HG03460 (cell line): ENCODE data around the gene BCAS1.
"Not testable (repeated sequence)": the region's sequence is repeated elsewhere in the genome, so short reads cannot be mapped to it uniquely, and the experiment has no call there.

ENCODE experiments used
- ATAC-seq: cut with Tn5 transposase; IDR thresholded peaks from one replicate; pipeline ENCODE4 v1.9.1; 2021; ENCODE audit not compliant: unreplicated experiment

The BCAS1 gene

DNA sequence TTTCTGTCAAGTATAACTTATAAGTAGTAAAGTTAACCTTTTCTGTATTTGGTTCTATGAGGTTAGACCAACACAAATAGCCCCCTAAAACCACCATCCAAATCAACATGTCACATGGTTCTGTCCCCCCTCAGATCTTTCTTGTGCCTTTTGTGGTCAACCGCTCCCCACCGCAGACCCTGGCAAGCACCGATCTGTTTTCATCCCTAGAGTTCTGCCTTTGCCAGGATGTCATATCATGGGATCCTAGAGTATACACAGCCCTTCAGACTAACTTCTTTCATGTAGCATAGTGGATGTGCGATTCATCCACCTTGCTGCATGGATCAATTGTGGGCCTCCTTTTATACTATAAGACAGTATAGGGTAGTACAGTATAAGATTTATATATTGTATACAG, 124.3 kb downstream of the BCAS1 start:
- ATAC-seq: no peak

DNA sequence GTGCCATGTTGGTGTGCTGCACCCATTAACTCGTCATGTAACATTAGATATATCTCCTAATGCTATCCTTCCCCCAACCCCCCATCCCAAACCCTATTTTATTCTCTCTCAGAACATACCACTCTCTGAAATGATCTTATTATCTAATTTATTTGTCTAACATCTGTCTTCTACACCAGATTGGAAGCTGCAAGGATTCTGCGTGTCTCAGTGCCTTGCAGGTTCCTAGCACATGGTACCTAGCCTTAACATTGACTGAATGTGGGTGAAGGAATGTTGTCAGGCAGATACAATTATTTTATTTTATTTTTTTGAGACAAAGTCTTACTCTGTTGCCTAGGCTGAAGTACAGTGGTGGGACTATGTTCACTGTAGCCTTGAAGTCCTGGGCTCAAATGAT, 124.9 kb downstream of the BCAS1 start:
- ATAC-seq: no peak

GRCh38 chr20:53944796-53945195, 125.6 kb downstream of the BCAS1 start:
- ATAC-seq: no peak

- ATAC-seq: no peak
These were observed 126.7 kb downstream of the BCAS1 start for GRCh38 chr20:53943522-53944291.

DNA sequence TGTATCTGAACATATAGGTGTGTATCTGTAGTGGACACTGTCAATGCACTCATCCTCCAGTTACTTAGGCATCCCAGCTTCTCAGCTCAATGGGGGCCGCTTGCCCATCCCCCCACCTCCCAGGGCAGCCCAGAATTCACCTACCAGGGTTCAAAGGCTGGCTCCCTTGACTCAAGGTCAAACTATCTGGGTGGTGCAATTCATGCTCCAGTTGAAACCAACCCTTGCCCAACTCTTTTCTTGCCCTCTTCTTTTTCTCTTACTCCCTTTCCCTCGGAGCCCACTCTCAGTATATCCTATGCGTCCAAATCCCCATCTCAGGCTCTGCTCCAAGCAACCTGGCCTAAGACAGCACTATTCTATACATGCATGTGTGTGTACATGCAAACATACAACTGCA, 127.4 kb downstream of the BCAS1 start:
- no peak for ATAC-seq

- peak; percentile 14 for ATAC-seq
These were observed 128.0 kb downstream of the BCAS1 start for GRCh38 chr20:53942472-53942816.

GRCh38 chr20:53941680-53942471, 128.5 kb downstream of the BCAS1 start:
- ATAC-seq: peak; percentile 60

DNA sequence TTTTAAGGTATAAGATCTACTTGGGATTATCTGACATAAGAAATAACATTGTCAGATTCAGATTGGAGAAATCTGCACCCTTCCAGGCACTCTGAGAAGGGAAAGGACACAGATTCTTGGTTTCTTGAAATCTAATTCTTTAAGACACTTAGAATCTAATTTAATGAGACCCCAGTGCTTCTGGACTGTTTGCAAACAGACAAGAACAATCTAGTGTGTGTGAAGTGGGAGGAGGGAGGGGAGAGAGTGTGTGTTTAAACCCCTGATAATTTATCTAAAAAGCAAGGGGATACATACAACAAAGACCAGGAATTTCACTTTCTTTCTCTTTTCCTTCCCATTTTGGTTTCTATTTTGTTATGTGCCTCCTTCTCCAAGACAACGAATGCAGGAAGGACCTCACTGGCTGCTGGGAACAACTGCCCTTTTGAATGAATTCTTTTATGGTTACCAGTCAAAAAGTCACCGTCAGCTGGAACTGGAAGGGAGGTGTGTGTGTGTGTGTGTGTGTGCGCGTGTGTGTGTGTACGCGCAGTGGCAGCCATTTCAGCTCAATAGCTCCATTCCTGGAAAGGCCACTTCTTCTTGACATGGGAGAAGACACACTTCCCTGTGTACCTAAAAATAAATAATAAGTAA, 129.4 kb downstream of the BCAS1 start:
- no peak for ATAC-seq

DNA sequence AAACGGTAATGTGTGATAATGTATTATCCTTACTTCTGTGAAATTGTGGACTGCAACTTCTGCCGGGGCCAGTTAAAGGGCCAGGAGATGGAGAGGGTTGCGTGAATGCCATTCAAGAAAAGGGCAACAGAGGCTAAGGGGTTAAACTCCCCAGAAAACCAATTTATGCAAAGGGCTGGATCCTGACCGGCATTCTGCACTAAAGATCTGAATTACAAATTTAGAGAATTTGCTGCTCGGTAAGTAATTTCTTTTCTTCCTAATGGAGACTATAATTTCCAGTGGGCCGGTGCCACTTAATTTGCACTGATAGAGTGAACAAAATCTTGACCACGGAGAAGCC, 130.1 kb downstream of the BCAS1 start:
- ATAC-seq: no peak

DNA sequence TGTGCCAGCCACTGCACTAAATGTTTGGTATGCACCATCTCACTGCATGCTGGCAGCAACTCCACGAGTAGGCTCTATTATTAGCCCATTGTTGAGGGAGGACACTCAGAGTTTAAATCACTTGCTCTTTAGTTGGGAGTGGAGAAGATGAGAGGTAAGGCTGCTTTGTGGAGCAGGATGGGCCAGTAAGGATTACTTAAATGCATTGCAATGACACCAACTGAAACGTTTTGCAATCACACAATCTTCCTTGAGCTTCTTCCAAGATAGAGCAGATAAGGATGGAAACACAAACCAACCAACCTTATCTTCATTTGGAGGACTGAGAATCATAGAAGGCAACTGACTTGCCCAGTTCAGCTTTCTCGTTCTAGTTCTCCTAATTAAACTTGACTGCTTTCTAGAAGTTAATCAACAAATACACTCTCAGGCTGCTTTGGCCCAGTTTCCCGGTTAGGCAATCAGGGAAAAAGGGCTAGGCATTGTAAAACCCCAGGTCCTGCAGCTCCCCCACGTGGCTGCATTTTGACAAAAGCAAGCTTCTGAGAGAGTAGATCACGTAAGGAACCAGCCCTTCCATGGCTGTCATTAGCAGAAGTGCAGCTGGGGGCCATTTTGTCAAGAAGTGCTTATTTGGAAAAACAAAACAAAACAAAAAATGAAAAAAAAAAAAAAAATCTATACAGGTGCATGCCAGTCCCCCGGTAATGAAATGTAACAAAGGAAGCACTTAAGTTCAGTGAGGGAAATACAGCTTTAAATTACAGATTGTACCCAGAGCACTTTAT, 130.6 kb downstream of the BCAS1 start:
- peak; percentile 63 for ATAC-seq

- no peak for ATAC-seq
These were observed 131.2 kb downstream of the BCAS1 start for GRCh38 chr20:53939190-53939571.

DNA sequence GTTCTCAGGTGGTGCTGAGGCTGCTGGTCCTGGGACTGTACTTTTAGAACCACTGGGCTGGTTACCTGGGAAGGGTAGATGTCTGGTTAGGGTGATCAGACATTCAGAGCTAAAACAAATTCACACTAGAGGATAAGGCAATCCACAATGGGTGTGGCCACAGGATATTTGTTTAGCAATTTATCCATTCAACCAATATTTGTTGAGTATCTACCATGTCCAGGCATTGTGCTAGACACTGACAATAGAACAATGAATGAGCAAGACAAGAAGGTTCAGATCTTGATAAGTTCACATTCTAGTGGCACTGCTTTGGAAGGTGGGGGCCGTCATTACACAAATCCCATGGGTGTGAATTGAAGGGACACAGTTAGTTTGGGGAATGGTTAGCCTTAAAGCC, 131.7 kb downstream of the BCAS1 start:
- ATAC-seq: no peak

- ATAC-seq: no peak
These were observed 132.4 kb downstream of the BCAS1 start for GRCh38 chr20:53937929-53938367.

DNA sequence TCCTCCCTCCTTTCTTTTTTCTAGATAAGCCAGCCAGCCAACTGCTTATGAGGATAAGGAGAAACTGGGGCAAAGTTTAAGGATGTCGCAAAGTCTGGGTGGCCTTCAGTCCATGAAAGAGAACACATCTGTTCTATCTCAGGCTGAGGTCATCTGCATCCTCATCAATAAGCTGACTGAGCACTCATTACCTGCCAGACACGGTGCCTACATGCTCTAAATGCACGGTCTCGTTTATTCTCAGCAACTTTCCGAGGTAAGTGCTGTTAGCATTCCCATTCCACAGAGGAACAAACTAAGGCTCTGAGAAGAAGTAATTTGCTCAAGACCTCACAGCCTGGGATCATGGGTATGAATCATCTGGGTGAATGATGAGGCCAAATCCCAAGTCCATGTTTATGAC, 133.1 kb downstream of the BCAS1 start:
- ATAC-seq: no peak

DNA sequence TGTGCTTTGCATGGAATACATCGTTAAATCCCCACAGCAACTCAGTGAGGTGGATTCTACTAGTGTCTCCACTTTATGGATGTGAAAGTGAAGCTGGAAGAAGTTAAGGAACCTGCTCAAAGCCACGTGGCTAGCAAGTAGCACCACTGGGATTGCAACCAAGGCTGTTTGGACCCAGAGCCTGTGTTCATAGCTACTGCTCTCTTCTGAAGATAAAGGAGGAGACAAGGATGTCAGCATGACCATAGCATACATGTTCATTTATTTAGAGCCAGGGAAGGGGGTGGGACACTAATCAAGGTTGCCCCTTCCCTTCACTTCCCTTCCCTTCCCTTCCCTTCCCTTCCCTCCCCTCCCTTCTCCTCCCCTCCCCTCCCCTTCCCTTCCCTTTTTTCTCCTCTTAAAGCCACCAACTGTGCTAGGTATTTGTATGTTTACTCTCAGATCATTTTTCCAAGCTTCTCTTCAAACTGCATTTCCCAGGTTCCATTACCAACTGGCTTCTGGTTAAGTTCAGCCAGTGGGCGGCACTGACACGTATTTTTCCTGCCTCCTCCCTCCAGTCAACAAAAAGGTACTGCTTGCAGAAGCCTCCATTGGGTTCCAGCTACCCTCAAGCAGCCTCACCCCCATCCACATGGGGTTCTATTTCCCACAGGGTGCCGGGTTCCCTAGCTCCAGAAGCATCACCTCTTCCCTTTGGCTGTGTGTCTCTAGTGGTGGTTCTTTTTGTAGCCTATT, 134.9 kb downstream of the BCAS1 start:
- ATAC-seq: no peak

DNA sequence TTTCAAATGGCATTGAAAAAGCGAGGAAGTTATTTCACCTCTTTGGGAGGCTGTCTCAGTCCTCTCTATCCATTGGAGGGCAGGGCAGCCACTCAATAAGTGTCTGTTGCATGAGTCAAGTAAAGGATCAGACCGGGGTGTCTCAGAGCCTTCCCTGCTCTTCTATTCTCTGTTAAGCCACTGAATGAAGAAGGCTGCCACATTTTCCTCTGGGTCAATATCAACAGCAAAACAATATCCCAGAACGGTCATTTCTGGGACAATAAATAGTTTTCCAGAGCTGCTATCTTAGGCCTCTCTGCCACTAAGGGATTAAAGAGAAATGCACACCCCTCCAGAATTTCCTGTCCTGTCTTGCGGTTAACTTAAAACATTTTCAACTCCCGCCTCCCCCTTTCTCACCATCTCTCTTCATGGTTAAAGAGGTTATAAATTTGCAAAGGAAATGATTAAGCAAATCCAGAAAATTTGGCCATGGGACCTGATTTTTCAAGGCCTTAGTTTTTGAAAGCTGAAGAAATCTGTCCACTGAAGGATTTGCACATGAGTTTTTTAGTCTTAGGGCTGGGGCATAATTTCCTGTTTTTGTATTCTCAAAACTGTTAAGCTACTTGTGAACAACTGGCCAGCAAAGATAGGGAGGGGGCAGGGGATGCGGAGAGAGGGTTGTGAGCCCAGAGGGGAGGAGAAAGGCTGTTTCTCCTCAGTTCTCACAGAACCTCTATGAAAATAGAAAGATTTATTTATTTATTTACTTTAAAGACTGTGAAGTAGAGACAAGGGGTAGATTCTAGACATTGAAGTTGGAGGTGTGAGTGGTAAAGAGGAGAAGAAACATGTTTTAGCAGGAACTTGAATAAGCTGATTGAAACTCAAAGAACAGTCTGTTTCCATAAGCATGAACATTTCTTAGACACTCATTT, 135.7 kb downstream of the BCAS1 start:
- ATAC-seq: peak; percentile 31

GRCh38 chr20:53933232-53933846, 137.1 kb downstream of the BCAS1 start:
- no peak for ATAC-seq

DNA sequence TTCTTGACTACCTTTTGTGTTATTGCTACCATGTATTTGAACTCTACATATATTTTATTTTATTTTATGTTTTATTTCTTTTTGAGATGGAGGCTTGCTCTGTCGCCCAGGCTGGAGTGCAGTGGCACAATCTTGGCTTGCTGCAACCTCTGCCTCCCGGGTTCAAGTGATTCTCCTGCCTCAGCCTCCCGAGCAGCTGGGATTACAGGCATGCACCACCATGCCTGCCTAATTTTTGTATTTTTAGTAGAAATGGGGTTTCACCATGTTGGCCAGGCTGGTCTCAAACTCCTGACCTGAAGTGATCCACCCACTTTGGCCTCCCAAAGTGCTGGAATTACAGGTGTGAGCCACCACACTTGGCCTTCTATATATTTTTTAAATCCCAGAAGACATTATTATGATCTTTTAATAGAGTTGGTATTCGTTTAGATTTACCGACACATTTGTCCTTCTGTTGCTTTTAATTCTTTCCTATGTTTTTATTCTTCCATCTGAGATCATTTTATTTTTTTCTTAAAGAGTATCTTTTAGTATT, 137.7 kb downstream of the BCAS1 start:
- not testable (repeated sequence) for ATAC-seq

- no peak for ATAC-seq
These were observed 138.8 kb downstream of the BCAS1 start for GRCh38 chr20:53931597-53931996.
